ENCODE results near the gene ALKBH7.

DNA sequence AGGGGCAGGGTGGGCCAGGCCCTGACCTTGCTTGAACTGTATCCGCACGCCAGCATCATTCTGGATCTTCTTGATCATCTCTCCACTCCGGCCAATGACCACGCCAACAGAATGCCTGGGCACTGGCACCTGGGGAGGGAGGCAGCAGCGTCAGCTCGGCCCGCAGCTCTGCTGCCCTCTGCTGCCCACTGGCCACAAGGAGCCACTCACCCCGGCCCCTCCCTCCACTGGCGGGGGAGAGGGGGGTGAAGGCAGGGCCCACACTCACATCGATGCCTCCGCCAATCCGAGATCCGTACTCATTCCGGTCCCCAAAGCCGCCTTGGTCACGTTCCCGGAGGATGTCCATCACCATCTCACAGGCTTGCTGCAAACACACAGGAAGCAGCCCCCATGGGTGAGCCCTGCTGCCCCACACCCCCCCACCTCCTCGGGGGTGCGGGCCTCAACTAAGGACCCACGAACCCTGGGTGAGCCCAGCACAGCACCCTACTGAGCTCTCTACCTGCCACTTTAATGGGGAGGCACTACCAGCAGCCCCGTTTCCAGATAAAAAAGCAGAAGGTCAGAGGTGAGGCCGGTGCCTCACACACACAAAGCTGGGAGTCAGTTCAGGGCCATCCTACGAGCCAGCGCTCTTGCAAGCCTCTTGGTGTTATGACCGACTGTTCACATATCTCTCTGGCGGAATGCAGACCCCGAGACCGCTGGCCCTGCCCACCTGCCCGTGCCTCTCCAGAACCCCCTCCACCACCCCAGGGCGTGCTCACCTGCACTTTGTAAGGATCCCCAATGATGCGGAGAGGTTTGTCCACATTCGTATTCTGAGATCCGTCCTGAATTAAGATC, 45.3 kb downstream of the ALKBH7 start:
- TF ChIP-seq, protein P1, sequence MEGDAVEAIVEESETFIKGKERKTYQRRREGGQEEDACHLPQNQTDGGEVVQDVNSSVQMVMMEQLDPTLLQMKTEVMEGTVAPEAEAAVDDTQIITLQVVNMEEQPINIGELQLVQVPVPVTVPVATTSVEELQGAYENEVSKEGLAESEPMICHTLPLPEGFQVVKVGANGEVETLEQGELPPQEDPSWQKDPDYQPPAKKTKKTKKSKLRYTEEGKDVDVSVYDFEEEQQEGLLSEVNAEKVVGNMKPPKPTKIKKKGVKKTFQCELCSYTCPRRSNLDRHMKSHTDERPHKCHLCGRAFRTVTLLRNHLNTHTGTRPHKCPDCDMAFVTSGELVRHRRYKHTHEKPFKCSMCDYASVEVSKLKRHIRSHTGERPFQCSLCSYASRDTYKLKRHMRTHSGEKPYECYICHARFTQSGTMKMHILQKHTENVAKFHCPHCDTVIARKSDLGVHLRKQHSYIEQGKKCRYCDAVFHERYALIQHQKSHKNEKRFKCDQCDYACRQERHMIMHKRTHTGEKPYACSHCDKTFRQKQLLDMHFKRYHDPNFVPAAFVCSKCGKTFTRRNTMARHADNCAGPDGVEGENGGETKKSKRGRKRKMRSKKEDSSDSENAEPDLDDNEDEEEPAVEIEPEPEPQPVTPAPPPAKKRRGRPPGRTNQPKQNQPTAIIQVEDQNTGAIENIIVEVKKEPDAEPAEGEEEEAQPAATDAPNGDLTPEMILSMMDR (IDR thresholded peaks at IDR 0.05): no peak
- TF ChIP-seq POLR2A (IDR thresholded peaks at IDR 0.05) (no peak), EP300 (IDR thresholded peaks at IDR 0.05) (no peak)
